Measurements from ENCODE around the gene FBXO31. TPM values are rescaled to one million over a fixed set of nuclear protein-coding genes. Genes with fewer than 3 reads are reported as not detected.
A peak's percentile ranks its signal among the peaks of the same experiment; 100 is the strongest.

Gene FBXO31
- total and polyA plus RNA-seq, 9 of the 15 experiments (the other 6 are each of a cell fraction or from before 2014, with no cell fraction given): 0.18 to 33.3 (median 10.9) TPM

DNA sequence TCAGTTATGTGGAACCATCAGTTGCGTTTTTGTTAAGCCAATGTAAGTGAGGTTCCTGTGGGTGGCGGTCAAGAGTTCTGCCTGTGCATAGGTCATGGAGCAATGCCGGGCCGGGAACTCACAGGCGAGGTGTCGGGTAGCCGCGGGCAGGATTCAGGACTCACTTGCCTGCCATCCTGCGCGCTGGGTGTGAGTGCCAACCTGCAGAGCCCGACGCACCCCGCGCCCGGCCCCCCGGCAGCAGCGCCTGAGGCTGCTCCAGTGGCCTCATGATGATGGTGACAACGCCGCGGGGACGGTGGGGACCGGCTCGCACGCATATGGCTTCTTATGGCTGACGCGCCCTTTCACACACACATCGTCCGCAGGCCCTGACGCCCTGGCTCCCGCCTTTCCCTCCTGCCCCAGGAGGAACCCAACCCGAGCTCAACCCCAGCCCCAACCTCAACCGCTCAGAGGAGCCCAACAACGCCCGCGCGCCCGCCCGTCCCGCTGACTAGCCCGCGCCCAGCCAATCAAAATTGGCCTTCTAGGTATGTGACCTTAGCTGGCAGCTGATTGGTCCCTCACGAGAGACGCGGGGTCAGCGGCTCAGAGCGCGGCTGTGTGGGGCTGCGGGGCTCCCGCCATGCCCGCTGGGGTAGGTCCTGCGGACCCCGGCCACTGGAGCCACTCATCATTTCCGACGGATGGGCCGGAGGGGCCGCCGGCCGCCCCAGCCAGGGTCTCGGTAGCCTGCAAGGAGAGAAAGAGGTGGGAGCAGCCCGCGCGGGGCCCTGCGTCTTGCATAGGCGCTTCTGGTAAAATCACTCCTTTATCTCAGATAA, 66.4 kb downstream of the FBXO31 start, which contains the start of gene C16orf95 (continued):
- TF ChIP-seq, protein P1, sequence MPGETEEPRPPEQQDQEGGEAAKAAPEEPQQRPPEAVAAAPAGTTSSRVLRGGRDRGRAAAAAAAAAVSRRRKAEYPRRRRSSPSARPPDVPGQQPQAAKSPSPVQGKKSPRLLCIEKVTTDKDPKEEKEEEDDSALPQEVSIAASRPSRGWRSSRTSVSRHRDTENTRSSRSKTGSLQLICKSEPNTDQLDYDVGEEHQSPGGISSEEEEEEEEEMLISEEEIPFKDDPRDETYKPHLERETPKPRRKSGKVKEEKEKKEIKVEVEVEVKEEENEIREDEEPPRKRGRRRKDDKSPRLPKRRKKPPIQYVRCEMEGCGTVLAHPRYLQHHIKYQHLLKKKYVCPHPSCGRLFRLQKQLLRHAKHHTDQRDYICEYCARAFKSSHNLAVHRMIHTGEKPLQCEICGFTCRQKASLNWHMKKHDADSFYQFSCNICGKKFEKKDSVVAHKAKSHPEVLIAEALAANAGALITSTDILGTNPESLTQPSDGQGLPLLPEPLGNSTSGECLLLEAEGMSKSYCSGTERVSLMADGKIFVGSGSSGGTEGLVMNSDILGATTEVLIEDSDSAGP (CRISPR knock-in tag; IDR thresholded peaks at IDR 0.05): no peak
- TF ChIP-seq ATF1 (CRISPR knock-in tag; IDR thresholded peaks at IDR 0.05) (no peak), ATF1 (tag; IDR thresholded peaks at IDR 0.05) (peak; percentile 78), ESRRA (IDR thresholded peaks at IDR 0.05; ENCODE audit: borderline replicate concordance, low read depth) (peak; percentile 41; the same call in 1 of the 2 replicates), ZNF12 (CRISPR knock-in tag; IDR thresholded peaks at IDR 0.05) (no peak; the same call in 1 of the 2 replicates), ARID2 (IDR thresholded peaks at IDR 0.05) (no peak), CREB1 (IDR thresholded peaks at IDR 0.05) (no peak), CREB1 (CRISPR knock-in tag; IDR thresholded peaks at IDR 0.05) (0 out of 2 replicates have a peak, but pooled peaks have one; percentile 45), ZBED1 (IDR thresholded peaks at IDR 0.05) (no peak), SMAD2 (IDR thresholded peaks at IDR 0.05; ENCODE audit: low read depth, low read length) (no peak), HNRNPK (IDR thresholded peaks at IDR 0.05; ENCODE audit: low read depth, low read length, poor library complexity, severe bottlenecking) (no peak), CHCHD3 (CRISPR knock-in tag; IDR thresholded peaks at IDR 0.05) (no peak), RFX7 (CRISPR knock-in tag; IDR thresholded peaks at IDR 0.05) (no peak), MTA2 (IDR thresholded peaks at IDR 0.05; ENCODE audit: low read depth) (no peak), ZNF764 (CRISPR knock-in tag; IDR thresholded peaks at IDR 0.05; ENCODE audit: low read depth) (no peak), MAFF (IDR thresholded peaks at IDR 0.05; ENCODE audit: low read length) (no peak), BMI1 (IDR thresholded peaks at IDR 0.05; ENCODE audit: low read length) (no peak)
- TF ChIP-seq, protein P2, sequence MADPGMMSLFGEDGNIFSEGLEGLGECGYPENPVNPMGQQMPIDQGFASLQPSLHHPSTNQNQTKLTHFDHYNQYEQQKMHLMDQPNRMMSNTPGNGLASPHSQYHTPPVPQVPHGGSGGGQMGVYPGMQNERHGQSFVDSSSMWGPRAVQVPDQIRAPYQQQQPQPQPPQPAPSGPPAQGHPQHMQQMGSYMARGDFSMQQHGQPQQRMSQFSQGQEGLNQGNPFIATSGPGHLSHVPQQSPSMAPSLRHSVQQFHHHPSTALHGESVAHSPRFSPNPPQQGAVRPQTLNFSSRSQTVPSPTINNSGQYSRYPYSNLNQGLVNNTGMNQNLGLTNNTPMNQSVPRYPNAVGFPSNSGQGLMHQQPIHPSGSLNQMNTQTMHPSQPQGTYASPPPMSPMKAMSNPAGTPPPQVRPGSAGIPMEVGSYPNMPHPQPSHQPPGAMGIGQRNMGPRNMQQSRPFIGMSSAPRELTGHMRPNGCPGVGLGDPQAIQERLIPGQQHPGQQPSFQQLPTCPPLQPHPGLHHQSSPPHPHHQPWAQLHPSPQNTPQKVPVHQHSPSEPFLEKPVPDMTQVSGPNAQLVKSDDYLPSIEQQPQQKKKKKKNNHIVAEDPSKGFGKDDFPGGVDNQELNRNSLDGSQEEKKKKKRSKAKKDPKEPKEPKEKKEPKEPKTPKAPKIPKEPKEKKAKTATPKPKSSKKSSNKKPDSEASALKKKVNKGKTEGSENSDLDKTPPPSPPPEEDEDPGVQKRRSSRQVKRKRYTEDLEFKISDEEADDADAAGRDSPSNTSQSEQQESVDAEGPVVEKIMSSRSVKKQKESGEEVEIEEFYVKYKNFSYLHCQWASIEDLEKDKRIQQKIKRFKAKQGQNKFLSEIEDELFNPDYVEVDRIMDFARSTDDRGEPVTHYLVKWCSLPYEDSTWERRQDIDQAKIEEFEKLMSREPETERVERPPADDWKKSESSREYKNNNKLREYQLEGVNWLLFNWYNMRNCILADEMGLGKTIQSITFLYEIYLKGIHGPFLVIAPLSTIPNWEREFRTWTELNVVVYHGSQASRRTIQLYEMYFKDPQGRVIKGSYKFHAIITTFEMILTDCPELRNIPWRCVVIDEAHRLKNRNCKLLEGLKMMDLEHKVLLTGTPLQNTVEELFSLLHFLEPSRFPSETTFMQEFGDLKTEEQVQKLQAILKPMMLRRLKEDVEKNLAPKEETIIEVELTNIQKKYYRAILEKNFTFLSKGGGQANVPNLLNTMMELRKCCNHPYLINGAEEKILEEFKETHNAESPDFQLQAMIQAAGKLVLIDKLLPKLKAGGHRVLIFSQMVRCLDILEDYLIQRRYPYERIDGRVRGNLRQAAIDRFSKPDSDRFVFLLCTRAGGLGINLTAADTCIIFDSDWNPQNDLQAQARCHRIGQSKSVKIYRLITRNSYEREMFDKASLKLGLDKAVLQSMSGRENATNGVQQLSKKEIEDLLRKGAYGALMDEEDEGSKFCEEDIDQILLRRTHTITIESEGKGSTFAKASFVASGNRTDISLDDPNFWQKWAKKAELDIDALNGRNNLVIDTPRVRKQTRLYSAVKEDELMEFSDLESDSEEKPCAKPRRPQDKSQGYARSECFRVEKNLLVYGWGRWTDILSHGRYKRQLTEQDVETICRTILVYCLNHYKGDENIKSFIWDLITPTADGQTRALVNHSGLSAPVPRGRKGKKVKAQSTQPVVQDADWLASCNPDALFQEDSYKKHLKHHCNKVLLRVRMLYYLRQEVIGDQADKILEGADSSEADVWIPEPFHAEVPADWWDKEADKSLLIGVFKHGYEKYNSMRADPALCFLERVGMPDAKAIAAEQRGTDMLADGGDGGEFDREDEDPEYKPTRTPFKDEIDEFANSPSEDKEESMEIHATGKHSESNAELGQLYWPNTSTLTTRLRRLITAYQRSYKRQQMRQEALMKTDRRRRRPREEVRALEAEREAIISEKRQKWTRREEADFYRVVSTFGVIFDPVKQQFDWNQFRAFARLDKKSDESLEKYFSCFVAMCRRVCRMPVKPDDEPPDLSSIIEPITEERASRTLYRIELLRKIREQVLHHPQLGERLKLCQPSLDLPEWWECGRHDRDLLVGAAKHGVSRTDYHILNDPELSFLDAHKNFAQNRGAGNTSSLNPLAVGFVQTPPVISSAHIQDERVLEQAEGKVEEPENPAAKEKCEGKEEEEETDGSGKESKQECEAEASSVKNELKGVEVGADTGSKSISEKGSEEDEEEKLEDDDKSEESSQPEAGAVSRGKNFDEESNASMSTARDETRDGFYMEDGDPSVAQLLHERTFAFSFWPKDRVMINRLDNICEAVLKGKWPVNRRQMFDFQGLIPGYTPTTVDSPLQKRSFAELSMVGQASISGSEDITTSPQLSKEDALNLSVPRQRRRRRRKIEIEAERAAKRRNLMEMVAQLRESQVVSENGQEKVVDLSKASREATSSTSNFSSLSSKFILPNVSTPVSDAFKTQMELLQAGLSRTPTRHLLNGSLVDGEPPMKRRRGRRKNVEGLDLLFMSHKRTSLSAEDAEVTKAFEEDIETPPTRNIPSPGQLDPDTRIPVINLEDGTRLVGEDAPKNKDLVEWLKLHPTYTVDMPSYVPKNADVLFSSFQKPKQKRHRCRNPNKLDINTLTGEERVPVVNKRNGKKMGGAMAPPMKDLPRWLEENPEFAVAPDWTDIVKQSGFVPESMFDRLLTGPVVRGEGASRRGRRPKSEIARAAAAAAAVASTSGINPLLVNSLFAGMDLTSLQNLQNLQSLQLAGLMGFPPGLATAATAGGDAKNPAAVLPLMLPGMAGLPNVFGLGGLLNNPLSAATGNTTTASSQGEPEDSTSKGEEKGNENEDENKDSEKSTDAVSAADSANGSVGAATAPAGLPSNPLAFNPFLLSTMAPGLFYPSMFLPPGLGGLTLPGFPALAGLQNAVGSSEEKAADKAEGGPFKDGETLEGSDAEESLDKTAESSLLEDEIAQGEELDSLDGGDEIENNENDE (IDR thresholded peaks at IDR 0.05; ENCODE audit: low read depth, low read length): no peak

Data from K562 (cell line).